GM18498 (cell line): ENCODE results near the gene ZNF737.
"Not testable (repeated sequence)": the region's sequence is repeated elsewhere in the genome, so short reads cannot be mapped to it uniquely, and the experiment has no call there.

Experiments used
- ATAC-seq: cut with Tn5 transposase; IDR thresholded peaks from one replicate; pipeline ENCODE4 v1.9.1; 2021; ENCODE audit warnings: mild to moderate bottlenecking, moderate library complexity; ENCODE audit not compliant: unreplicated experiment

The ZNF737 gene

DNA sequence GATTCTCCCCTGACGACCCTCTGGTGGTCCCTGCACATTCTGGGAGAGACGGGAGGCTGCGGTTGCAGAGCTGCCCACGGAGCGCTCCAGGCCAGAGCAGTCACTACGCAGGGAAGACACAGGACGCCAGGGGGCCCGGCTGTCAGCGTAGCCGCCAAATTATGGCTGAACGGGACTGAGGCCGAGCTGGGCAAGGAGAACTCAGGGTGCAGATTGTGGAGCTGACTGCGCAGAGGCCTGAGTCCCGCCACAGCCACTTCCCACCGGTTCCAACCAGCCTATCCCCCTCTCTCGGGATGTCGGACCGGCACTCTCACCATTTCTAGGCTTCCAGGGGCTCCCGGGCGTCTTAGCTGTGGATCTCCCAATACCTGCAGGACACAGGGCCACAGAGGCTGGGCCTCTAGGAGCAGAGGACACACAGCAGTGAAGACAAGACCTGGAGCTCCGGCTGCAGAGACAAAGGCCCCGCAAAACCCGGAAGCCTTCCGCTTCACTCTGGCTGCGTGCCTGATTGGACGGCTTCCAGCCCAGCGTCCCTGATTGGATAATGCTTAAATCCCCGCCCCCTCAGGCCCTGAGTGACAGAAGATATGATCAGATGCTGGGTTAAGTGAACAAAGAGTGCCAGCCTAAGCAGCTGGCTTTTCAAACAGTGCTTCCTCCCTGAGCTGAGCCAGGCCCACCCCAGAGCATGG is at the start of gene ZNF737:
ZNF737 (minus strand) TSS at position 461 of the 698 bp plus-strand sequence; CDS start at position 320, 141 bp downstream.
- ATAC-seq, result peak; percentile 95

DNA sequence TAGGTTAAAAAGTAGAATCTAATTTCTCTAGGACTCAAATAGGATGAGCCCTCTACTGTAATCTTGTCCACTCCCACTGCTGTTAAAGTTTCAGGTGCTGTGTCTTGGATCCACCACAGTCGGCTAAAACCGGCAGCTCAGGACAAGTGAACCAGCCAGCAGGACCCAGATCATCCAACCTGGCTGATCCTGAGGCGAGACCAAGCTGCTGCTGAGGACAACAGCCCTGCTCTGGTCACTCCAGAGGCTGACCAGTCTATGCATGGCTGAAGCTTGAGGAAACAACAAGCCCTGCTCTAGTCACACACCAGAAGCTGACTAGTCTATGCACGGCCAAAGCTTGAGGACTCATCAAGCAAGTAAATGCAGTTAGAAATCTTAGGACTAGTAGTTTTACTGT is 49.4 kb upstream of the ZNF737 start:
- not testable (repeated sequence) for ATAC-seq

DNA sequence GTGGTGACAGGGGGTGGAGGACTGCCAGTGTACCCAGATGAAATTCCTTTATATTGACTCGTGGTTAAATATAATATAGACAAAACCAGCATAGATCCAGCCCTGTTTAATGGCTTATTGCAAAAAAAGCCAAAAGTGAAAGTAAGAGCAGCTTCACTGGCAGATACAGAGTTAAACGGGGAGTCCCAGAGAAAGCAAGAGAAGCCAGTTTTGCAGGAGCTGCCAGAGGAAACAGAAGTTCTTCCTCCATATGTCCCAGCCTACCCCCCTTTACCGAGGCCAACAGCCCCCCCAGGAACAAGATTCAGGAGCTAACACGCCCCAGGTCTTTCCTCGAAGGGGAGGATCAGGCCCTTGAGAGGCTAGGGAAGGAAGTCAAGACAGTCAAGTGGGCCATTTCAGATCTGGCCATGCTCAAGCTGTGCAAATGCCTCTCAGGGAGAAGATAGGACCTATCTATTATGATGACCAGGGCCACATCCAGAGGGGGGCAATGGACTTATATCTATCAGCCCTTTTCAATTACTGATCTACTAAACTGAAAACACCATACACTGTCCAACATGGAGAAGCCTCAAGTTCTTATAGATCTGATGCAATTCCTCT is 47.2 kb upstream of the ZNF737 start:
- ATAC-seq, result no peak

DNA sequence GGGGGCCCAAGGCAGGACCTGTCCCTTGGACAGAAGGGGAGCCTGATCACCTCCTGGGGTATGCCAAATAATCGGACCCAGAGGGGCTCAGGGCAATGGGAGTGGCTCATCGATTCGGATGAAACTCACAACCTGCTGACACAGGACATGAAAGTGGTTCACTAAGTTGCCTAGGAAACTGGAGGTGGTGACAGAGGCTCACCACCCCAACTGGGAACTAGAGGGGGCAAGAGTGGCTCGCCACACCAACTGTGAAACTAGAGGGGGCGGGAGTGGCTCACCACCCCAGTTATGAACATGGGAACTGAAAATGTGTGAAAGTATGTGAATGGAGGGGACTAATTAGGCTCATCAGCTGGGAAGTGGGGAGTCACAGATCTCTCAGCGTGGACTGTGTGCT is 46.3 kb upstream of the ZNF737 start:
- ATAC-seq, result no peak

DNA sequence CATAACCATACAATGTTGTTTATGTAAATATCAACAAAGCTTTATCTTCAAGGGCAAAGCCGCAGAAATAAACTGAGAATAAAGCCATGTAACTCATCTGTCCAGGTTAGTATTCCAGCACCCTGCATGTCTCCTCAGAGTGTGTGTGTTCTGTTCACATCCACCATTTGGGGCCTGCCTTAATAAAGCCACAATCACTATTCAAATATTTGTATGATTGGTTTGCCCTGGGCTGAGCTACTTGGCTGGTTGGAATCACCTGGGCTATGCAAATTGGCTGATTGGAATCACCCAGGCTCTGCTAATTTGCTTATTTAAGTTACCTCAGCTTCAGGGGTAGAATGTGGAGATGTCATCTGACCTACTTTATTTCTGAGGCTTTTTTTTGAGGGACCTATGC is 42.4 kb upstream of the ZNF737 start:
- no peak for ATAC-seq

DNA sequence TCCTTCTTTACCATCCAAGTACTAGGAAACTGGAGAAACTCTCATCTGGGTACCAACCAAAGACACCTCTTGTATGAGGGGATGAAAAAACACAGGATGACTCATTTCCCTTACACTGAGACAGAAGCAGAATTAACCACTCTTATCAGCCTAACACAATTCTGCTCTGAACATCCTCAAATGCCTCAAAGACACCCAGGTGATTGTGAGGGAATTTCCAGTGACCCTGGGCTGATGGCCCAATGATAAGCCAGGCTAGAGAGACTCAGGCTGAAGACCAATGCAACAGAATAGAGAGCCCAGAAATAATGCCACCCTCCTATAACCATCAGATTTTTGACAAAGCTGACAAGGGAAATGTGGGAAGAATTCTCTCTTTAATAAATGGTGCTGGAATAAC is 7.0 kb downstream of the ZNF737 start:
- no peak for ATAC-seq

DNA sequence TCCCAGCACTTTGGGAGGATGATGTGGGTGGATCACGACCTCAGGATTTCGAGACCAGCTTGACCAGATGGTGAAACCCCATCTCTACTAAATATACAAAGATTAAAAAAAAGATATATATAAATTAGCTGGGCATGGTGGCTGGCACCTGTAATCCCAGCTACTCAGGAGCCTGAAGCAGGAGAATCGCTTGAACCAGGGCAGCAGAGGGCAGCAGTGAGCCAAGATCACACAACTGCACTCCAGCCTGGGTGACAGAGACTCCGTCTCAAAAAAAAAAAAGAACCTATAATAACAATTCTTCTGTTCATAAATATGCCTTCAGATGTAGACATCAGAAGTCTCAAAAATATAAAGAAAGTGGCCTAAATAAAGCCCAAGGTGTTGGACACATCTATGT is 7.6 kb downstream of the ZNF737 start:
- no peak for ATAC-seq

DNA sequence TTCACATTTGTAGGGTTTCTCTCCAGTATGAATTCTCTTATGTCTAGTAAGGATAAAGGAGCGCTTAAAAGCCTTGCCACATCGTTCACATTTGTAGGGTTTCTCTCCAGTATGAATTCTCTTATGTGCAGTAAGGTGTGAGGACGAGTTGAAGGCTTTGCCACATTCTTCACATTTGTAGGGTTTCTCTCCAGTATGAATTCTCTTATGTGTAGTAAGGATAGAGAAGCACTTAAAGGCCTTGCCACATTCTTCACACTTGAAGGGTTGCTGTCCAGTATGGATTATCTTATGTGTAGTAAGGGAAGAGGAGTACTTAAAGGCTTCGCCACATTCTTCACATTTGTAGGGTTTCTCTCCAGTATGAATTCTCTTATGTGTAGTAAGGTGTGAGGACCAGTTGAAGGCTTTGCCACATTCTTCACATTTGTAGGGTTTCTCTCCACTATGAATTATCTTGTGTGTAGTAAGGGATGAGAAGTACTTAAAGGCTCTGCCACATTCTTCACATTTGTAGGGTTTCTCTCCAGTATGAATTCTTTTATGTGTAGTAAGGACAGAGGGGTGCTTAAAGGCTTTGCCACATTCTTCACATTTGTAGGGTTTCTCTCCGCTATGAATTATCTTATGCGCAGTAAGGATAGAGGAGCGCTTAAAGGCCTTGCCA is 20.8 kb downstream of the ZNF737 start:
- not testable (repeated sequence) for ATAC-seq

DNA sequence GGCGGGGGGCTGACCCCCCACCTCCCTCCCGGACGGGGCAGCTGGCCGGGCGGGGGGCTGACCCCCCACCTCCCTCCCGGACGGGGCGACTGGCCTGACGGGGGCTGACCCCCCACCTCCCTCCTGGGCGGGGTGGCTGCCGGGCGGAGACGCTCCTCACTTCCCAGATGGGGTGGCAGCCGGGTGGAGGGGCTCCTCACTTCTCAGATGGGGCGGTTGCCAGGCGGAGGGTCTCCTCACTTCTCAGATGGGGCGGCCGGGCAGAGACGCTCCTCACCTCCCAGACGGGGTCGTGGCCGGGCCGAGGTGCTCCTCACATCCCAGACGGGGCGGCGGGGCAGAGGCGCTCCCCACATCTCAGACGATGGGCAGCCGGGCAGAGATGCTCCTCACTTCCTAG is 35.3 kb downstream of the ZNF737 start:
- not testable (repeated sequence) for ATAC-seq

DNA sequence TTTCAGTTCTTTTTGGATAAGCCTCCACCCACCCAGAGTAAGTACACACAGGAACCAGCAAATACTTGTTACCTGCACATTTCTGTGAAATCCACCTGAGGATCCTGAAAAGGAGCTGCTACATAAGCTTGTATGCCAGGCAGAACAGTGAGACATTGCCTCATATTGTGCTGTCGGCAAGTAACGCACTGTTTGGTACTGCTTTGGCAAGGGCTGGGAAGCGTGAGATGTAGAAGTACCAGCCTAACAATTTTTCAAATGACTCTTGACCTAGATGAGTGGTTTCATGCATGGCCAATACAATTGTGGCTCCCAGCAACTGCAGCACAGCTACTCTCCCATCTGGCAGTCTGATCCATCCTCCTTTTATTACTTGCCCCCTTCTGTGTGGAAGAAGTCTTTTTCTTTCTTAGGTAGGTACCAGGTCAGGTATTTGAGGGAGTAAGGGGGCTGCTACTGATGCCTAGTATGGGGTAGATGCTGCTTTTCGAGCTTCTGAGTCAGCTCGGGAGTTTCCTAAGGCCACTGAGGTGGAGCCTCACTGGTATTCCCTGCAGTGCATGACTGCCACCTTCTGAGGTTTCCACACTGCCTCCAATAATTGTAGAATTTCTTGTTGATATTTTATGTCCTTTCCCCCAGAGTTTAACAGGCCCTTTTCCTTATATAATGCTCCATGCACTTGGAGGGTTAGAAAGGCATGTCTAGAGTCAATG is 52.2 kb downstream of the ZNF737 start:
- ATAC-seq, result no peak

DNA sequence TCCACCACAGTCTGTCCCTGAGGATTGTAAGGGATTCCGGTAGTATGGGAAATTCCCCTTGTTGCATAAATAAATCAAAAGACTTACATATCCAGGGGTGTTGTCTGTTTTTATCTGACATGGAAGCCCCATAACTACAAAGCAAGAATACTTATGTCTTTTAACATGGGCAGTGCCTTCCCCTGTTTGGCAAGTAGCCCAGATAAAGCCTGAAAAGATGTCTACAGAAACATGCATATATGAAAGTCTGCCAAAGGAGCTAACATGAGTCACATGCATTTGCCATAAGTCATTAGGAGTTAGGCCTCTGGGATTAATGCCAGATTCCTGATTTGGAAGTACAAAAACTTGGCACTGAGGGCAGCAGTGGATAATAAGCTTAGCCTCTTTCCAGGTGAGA is 62.1 kb downstream of the ZNF737 start:
- ATAC-seq, result no peak
